OCI-LY7 (cell line): ENCODE data around the gene PBLD. TPM values are rescaled to one million over a fixed set of nuclear protein-coding genes. Genes with fewer than 3 reads are reported as not detected.
"Not testable (repeated sequence)": the region's sequence is repeated elsewhere in the genome, so short reads cannot be mapped to it uniquely, and the experiment has no call there.

Experiments used
- BruUV-seq: library from RNA; stranded (reverse); fragments of 400-500 nt; replicated peaks from 2 replicates; lab custom pipeline; 2021; lab: Mats Ljungman, UMichigan
- CTCF ChIA-PET: fragments of 300-600 bp; sonication (Branson Sonifier 250); formaldehyde crosslinking; loops from one replicate; lab custom pipeline; 2022; ENCODE audit warnings: antibody characterized with exemption; ENCODE audit not compliant: unreplicated experiment; lab: Charles Lee
- POLR2A ChIA-PET: fragments of 300-600 bp; sonication (Branson Sonifier 250); formaldehyde crosslinking; loops from one replicate; lab custom pipeline; 2022; ENCODE audit warnings: antibody characterized with exemption; lab: Charles Lee
- DNase-seq: peaks from one replicate; pipeline ENCODE4 v3.0.0-alpha.2; 2015; ENCODE audit warnings: low spot score
- H2AFZ ChIP-seq: fragments of 200-600 bp; sonication (generic), shearing (Covaris generic); 2 replicates; pipeline ENCODE4 v1.6.1; 2014; ENCODE audit warnings: mild to moderate bottlenecking, antibody characterized with exemption, low read length, moderate library complexity
- H3K27ac ChIP-seq: fragments of 200-600 bp; sonication (generic); 2 replicates; pipeline ENCODE4 v1.5.1; 2014; ENCODE audit warnings: mixed run types, low read depth, mild to moderate bottlenecking, moderate library complexity, low read length, inconsistent platforms; ENCODE audit not compliant: poor library complexity, severe bottlenecking
- H3K36me3 ChIP-seq: fragments of 200-600 bp; sonication (generic); 2 replicates; pipeline ENCODE4 v1.6.1; 2014; ENCODE audit warnings: mild to moderate bottlenecking, antibody characterized with exemption, low read length, moderate library complexity, mixed read lengths; ENCODE audit not compliant: insufficient read depth
- H3K4me1 ChIP-seq: fragments of 200-600 bp; sonication (generic); 2 replicates; pipeline ENCODE4 v1.5.1; 2014; ENCODE audit warnings: mild to moderate bottlenecking, low read length; ENCODE audit not compliant: insufficient read depth, poor library complexity, severe bottlenecking
- H3K4me2 ChIP-seq: fragments of 200-600 bp; sonication (generic); 2 replicates; pipeline ENCODE4 v1.6.1; 2014; ENCODE audit warnings: mild to moderate bottlenecking, low read length
- H3K4me3 ChIP-seq: fragments of 200-600 bp; sonication (generic); 2 replicates; pipeline ENCODE4 v1.5.1; 2014; ENCODE audit warnings: mild to moderate bottlenecking, low read depth, low read length; ENCODE audit not compliant: poor library complexity, severe bottlenecking
- H3K79me2 ChIP-seq: fragments of 200-600 bp; sonication (generic); 2 replicates; pipeline ENCODE4 v1.6.1; 2016; ENCODE audit warnings: low read depth, mild to moderate bottlenecking, low read length, moderate library complexity, mixed read lengths; ENCODE audit not compliant: insufficient read depth
- H3K9me2 ChIP-seq: fragments of 200-600 bp; sonication (generic); 2 replicates; pipeline ENCODE4 v1.6.1; 2016; ENCODE audit warnings: mild to moderate bottlenecking, low read length, mixed read lengths; ENCODE audit not compliant: insufficient read depth
- H3K9me3 ChIP-seq: fragments of 200-600 bp; sonication (generic); 2 replicates; pipeline ENCODE4 v1.6.1; 2014; ENCODE audit warnings: mild to moderate bottlenecking, mixed run types, low read length, mixed read lengths
- H4K20me1 ChIP-seq: fragments of 200-600 bp; sonication (generic); 2 replicates; pipeline ENCODE4 v1.6.1; 2014; ENCODE audit warnings: mild to moderate bottlenecking, antibody characterized with exemption, low read length, moderate library complexity, mixed read lengths; ENCODE audit not compliant: insufficient read depth
- EZH2phosphoT487 ChIP-seq: fragments of 200-600 bp; sonication (generic); IDR thresholded peaks from 2 replicates; pipeline ENCODE4 v1.6.1; 2018; ENCODE audit warnings: low read depth, borderline replicate concordance, mild to moderate bottlenecking, mixed run types, antibody characterized with exemption, low read length, moderate library complexity, mixed read lengths
- intact Hi-C: fragments of 100-400 bp; cut with micrococcal nuclease; formaldehyde crosslinking; loops from one replicate; pipeline ENCODE4 v1.10.0; 2022; ENCODE audit not compliant: unreplicated experiment
- total RNA-seq, 2 experiments: library from RNA; depleted of rRNA in 1 of 2; stranded (reverse); fragments of >200 nt in 1 of 2; shearing (Covaris generic) in 1 of 2; gene quantifications; 2 replicates each; pipeline ENCODE4 v1.2.3, GENCODE V29; 2014 to 2022
- TF ChIP-seq, protein P1 (sequence below): fragments of 200-600 bp; sonication (generic); conservative IDR thresholded peaks from 2 replicates; pipeline ENCODE4 v1.5.1; 2014; ENCODE audit warnings: mild to moderate bottlenecking, antibody characterized with exemption, low read length, moderate library complexity, mixed read lengths

The PBLD gene
- total RNA-seq, 2 experiments from 2014 or later: 3.1 to 5.9 TPM

DNA sequence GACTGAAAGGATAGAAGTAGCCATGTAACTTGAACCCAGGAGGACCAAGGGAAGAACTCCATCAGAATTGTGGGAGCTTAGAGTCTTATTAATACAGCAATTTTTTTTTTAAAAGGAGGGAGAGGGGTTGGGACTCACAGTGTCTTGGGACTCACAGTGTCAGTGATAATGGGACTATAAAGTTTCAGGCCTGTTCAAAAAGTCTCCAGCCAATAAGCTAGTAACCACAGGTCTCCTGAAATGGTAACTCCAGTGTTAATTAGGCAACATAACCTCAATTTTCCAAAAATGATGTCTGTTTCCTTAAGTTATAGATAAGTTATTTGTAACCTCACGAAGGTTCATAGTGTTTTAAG lies 3.2 kb downstream of the PBLD start:
- peaks cover 23% of the 10 kb centered on the region for H3K36me3 ChIP-seq
- peaks cover 30% of the 10 kb centered on the region for H3K79me2 ChIP-seq
- DNase-seq: no peak
- BruUV-seq: no TSS peak
- ChIA-PET CTCF (no interaction called here), POLR2A (interaction anchor here (1.1 to 4.3 kb wide), 5 partner anchors 10 to 493 kb away, joined by 3 to 28 read pairs (median 11); no protein-coding TSS in a partner anchor)
- H4K20me1 ChIP-seq: peaks cover 18% of the 10 kb centered on the region
- intact Hi-C loops: no loop called here
- peak overlapping the region; percentile 89 for H3K27ac ChIP-seq
- TF ChIP-seq, protein P1, sequence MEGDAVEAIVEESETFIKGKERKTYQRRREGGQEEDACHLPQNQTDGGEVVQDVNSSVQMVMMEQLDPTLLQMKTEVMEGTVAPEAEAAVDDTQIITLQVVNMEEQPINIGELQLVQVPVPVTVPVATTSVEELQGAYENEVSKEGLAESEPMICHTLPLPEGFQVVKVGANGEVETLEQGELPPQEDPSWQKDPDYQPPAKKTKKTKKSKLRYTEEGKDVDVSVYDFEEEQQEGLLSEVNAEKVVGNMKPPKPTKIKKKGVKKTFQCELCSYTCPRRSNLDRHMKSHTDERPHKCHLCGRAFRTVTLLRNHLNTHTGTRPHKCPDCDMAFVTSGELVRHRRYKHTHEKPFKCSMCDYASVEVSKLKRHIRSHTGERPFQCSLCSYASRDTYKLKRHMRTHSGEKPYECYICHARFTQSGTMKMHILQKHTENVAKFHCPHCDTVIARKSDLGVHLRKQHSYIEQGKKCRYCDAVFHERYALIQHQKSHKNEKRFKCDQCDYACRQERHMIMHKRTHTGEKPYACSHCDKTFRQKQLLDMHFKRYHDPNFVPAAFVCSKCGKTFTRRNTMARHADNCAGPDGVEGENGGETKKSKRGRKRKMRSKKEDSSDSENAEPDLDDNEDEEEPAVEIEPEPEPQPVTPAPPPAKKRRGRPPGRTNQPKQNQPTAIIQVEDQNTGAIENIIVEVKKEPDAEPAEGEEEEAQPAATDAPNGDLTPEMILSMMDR: no peak
- TF ChIP-seq EZH2phosphoT487: no peak
- H2AFZ ChIP-seq: peak overlapping the region; percentile 79; the same call in 1 of the 2 replicates
- H3K4me1 ChIP-seq: peaks cover 44% of the 10 kb centered on the region
- no peaks in the 10 kb centered on the region for H3K9me3 ChIP-seq
- H3K9me2 ChIP-seq: no peaks in the 10 kb centered on the region
- H3K4me2 ChIP-seq: peak overlapping the region; percentile 94; the same call in 1 of the 2 replicates
- H3K4me3 ChIP-seq: no peak overlapping the region

DNA sequence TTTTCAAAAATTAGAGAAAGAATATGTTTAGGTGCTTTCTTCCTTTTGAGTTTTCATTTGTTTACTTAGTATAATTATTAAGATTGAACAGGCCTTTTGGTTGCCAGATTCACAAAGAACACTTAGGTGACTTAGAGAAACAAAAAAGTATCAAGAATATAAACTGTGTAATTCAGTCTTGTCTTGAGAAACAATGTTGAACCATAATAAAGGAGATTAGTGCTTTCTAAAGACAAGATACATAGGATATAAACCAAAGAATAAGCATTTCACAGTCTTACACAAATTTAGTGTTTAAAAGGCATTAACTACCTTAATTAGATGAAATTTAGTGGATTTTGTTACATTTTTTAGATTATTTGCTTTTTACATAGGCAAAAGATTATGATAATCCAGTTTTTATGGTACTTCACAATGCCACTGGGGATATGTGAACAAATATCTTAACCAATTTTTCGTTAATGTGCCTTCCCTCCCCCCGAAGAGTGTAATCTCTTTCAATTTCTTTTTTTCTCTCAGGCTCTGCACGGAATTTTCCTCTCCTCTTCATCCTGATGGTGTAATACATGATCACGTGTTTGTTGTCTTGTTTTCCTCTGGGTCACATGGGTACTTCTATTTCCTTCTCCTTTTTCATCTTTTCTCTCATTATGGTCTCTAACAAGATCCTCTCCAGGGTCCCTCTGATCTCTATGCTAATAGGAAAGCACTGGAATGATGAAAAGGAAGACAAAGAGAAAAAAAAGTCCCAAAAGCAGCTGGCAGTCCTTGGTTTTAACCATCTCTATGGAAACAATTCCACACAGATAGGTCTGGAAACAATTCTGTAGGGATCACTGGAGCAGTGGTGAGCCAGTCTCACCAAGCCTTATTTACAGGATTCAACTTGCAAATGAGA lies 4.6 kb downstream of the PBLD start:
- Histone ChIP-seq H3K27ac (peak overlapping the region; percentile 89), H4K20me1 (peaks cover 4% of the 10 kb centered on the region), H2AFZ (peak overlapping the region; percentile 96), H3K4me1 (peaks cover 39% of the 10 kb centered on the region), H3K9me3 (no peaks in the 10 kb centered on the region), H3K79me2 (peaks cover 17% of the 10 kb centered on the region), H3K9me2 (no peaks in the 10 kb centered on the region), H3K4me3 (peak overlapping the region; percentile 57), H3K36me3 (peaks cover 9% of the 10 kb centered on the region), H3K4me2 (peak overlapping the region; percentile 76)
- POLR2A ChIA-PET: interaction anchor here (0.6 to 2.0 kb wide), 8 partner anchors 10 to 442 kb away, joined by 3 to 11 read pairs (median 5); no protein-coding TSS in a partner anchor
- no TSS peak for BruUV-seq
- CTCF ChIA-PET: no interaction called here
- TF ChIP-seq EZH2phosphoT487: no peak
- TF ChIP-seq, protein P1: no peak
- intact Hi-C loops: no loop called here
- peak; percentile 64 for DNase-seq

DNA sequence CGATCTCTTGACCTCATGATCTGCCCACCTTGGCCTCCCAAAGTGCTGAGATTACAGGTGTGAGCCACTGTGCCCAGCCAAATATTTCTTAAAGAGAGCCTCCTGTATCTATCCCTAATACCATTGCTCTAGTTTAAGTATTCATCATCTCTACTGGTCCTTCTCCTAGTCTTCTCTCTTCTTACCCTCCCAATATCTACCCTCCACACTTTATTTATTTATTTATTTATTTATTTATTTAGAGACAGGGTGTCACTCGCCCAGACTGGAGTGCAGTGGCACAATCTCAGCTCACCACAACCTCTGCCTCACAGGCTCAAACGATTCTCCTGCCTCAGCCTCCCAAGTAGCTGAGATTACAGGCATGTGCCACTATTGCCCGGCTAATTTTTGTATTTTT lies 8.3 kb downstream of the PBLD start:
- H3K9me2 ChIP-seq, H3K27ac ChIP-seq, H3K4me2 ChIP-seq, intact Hi-C loops, DNase-seq, BruUV-seq, CTCF ChIA-PET, H3K79me2 ChIP-seq, H4K20me1 ChIP-seq, H3K9me3 ChIP-seq, H2AFZ ChIP-seq, H3K36me3 ChIP-seq, H3K4me3 ChIP-seq: not testable (repeated sequence)
- POLR2A ChIA-PET: interaction anchor here (1.0 kb wide), 1 partner anchor 554 kb away, joined by 5 read pairs; no protein-coding TSS in a partner anchor
- H3K4me1 ChIP-seq: peaks cover 18% of the 10 kb centered on the region
